Astrocyte (in vitro differentiated cells and primary cell): ENCODE measurements around the gene PLAAT1.

Source experiments
- CTCF ChIP-seq: IDR thresholded peaks from 2 replicates; pipeline ENCODE4 v1.5.1; 2011; ENCODE audit warnings: low read depth, mild to moderate bottlenecking, inconsistent platforms, low read length, moderate library complexity; ENCODE audit not compliant: insufficient read depth
- EZH2 ChIP-seq: IDR thresholded peaks from 2 replicates; pipeline ENCODE4 v1.6.1; 2012; ENCODE audit warnings: mild to moderate bottlenecking, low read length, inconsistent platforms; ENCODE audit not compliant: insufficient read depth

GRCh38 chr3:193196746-193197145, 44.3 kb upstream of the PLAAT1 start:
- TF ChIP-seq CTCF = no peak
- no peak for TF ChIP-seq EZH2
